SK-N-DZ (cell line): ENCODE results near the gene SLC5A9.
"Not testable (repeated sequence)": the region's sequence is repeated elsewhere in the genome, so short reads cannot be mapped to it uniquely, and the experiment has no call there.

Experiments
- DNase-seq: peaks from one replicate; pipeline ENCODE4 v3.0.0-alpha.2; 2015; ENCODE audit warnings: low spot score

Gene SLC5A9

GRCh38 chr1:48236716-48237470 lies 14.4 kb downstream of the SLC5A9 start:
- peak; percentile 54 for DNase-seq

- DNase-seq, result no peak
Measured at GRCh38 chr1:48242141-48242736, 19.7 kb downstream of the SLC5A9 start.

GRCh38 chr1:48245106-48245505 lies 22.6 kb downstream of the SLC5A9 start:
- no peak for DNase-seq

- no peak for DNase-seq
Measured at GRCh38 chr1:48246727-48247126, 24.2 kb downstream of the SLC5A9 start.

GRCh38 chr1:48248356-48248755 lies 25.8 kb downstream of the SLC5A9 start:
- DNase-seq, result no peak

- DNase-seq, result no peak
Measured at GRCh38 chr1:48249868-48250267, 27.4 kb downstream of the SLC5A9 start.

GRCh38 chr1:48250572-48250971 lies 28.1 kb downstream of the SLC5A9 start:
- no peak for DNase-seq

GRCh38 chr1:48251323-48251722 lies 28.8 kb downstream of the SLC5A9 start:
- no peak for DNase-seq

GRCh38 chr1:48251821-48252220 lies 29.3 kb downstream of the SLC5A9 start:
- no peak for DNase-seq

GRCh38 chr1:48254254-48254653 lies 31.7 kb downstream of the SLC5A9 start:
- DNase-seq, result no peak

GRCh38 chr1:48258106-48258505 lies 35.6 kb downstream of the SLC5A9 start:
- no peak for DNase-seq

- no peak for DNase-seq
Measured at GRCh38 chr1:48261881-48262400, 39.4 kb downstream of the SLC5A9 start.

GRCh38 chr1:48263041-48263440 lies 40.5 kb downstream of the SLC5A9 start:
- DNase-seq, result no peak

- no peak for DNase-seq
Measured at GRCh38 chr1:48266576-48266975, 44.1 kb downstream of the SLC5A9 start.

- not testable (repeated sequence) for DNase-seq
Measured at GRCh38 chr1:48277437-48277836, 54.9 kb downstream of the SLC5A9 start.

- DNase-seq, result not testable (repeated sequence)
Measured at GRCh38 chr1:48282329-48282728, 59.8 kb downstream of the SLC5A9 start.

GRCh38 chr1:48284696-48285420 lies 62.3 kb downstream of the SLC5A9 start:
- DNase-seq, result peak; percentile 36

- no peak for DNase-seq
Measured at GRCh38 chr1:48285525-48285924, 63.0 kb downstream of the SLC5A9 start.

- DNase-seq, result no peak
Measured at GRCh38 chr1:48291421-48291820, 68.9 kb downstream of the SLC5A9 start.

- no peak for DNase-seq
Measured at GRCh38 chr1:48292706-48293105, 70.2 kb downstream of the SLC5A9 start.

GRCh38 chr1:48294094-48294493 lies 71.6 kb downstream of the SLC5A9 start:
- not testable (repeated sequence) for DNase-seq

- no peak for DNase-seq
Measured at GRCh38 chr1:48294656-48295055, 72.1 kb downstream of the SLC5A9 start.
